GM23338 (cell line): ENCODE measurements around the gene LYST. TPM values are rescaled to one million over a fixed set of nuclear protein-coding genes. Genes with fewer than 3 reads are reported as not detected.

Source experiments
- CREB1 ChIP-seq: fragments of 250-450 bp; sonication (Bioruptor Pico); IDR thresholded peaks from 2 replicates; pipeline ENCODE4 v1.5.0; 2020; ENCODE audit warnings: low read depth, mild to moderate bottlenecking, moderate library complexity
- CTCF ChIP-seq, 2 experiments: fragments of 200-600 bp in 1 of 2; sonication (generic) in 1 of 2; conservative IDR thresholded peaks; 2 replicates each; pipeline versions ENCODE4 v1.5.1 to v1.6.1; 2016 to 2017; ENCODE audit warnings: antibody characterized with exemption in 2 of 2, low read depth in 2 of 2, mild to moderate bottlenecking in 2 of 2, moderate library complexity in 1 of 2
- ETS1 ChIP-seq: IDR thresholded peaks from 2 replicates; pipeline ENCODE4 v1.6.1; 2016; ENCODE audit warnings: antibody characterized with exemption
- EZH2 ChIP-seq: fragments of 200-600 bp; sonication (generic); IDR thresholded peaks from one replicate; pipeline ENCODE4 v1.8.0; 2017; ENCODE audit warnings: antibody characterized with exemption, mild to moderate bottlenecking, low read depth; ENCODE audit not compliant: unreplicated experiment
- EZH2phosphoT487 ChIP-seq: fragments of 200-600 bp; sonication (generic); IDR thresholded peaks from one replicate; pipeline ENCODE4 v1.8.1; 2018; ENCODE audit warnings: antibody characterized with exemption; ENCODE audit not compliant: unreplicated experiment
- JUNB ChIP-seq: IDR thresholded peaks from one replicate; pipeline ENCODE4 v1.6.1; 2016; ENCODE audit warnings: antibody characterized with exemption; ENCODE audit not compliant: unreplicated experiment
- POLR2AphosphoS5 ChIP-seq: IDR thresholded peaks from 2 replicates; pipeline ENCODE4 v1.6.1; 2016; ENCODE audit warnings: antibody characterized with exemption, low read depth
- STAT1 ChIP-seq: IDR thresholded peaks from one replicate; pipeline ENCODE4 v1.6.1; 2016; ENCODE audit warnings: antibody characterized with exemption; ENCODE audit not compliant: unreplicated experiment
- ZNF114 ChIP-seq: fragments of 250-450 bp; sonication (Bioruptor Pico); IDR thresholded peaks from 2 replicates; pipeline ENCODE4 v1.5.0; 2020; ENCODE audit warnings: mild to moderate bottlenecking, moderate library complexity
- ZNF331 ChIP-seq: fragments of 250-450 bp; sonication (Bioruptor Pico); IDR thresholded peaks from 2 replicates; pipeline ENCODE4 v1.5.0; 2020; ENCODE audit warnings: low read depth, mild to moderate bottlenecking, moderate library complexity
- ZNF462 ChIP-seq: fragments of 250-450 bp; sonication (Bioruptor Pico); IDR thresholded peaks from 2 replicates; pipeline ENCODE4 v1.5.0; 2020; ENCODE audit warnings: mild to moderate bottlenecking, moderate library complexity
- polyA plus RNA-seq: library from polyadenylated mRNA; unstranded; fragments of >200 nt; fragmentation: Nextera tagmentation; extraction: Ambion mirVana; gene quantifications from 2 replicates; pipeline ENCODE4 v1.2.1, GENCODE V29; 2016
- total RNA-seq: library from RNA; depleted of rRNA; stranded (reverse); fragments of >200 nt; shearing (Covaris generic); gene quantifications from 2 replicates; pipeline ENCODE4 v1.2.3, GENCODE V29; 2014

LYST gene
- total and polyA plus RNA-seq, 2 experiments from 2014 or later = 0.21 to 1.0 TPM

- TF ChIP-seq ZNF462 = no peak
- TF ChIP-seq POLR2AphosphoS5 = no peak
- TF ChIP-seq ZNF114 (CRISPR knock-in tag) = no peak
- TF ChIP-seq EZH2 = no peak
- no peak for TF ChIP-seq ZNF331 (CRISPR knock-in tag)
- TF ChIP-seq EZH2phosphoT487 = no peak
- TF ChIP-seq ETS1 = no peak
- no peak for TF ChIP-seq STAT1
- no peak for TF ChIP-seq CTCF (conservative IDR thresholded peaks at IDR 0.05; ENCODE audit: low read depth in 2 of 2)
- TF ChIP-seq JUNB = no peak
- no peak for TF ChIP-seq CREB1 (CRISPR knock-in tag)
Observed at GRCh38 chr1:235763962-235764361, 102.7 kb downstream of the LYST start (continued).
